Left lung (tissue), 10 donors: ENCODE measurements around the gene ACTA2. TPM values are rescaled to one million over a fixed set of nuclear protein-coding genes. Genes with fewer than 3 reads are reported as not detected.
A peak's percentile ranks its signal among the peaks of the same experiment; 100 is the strongest.

Experiments
- ATAC-seq: fragments of 200-7000 bp; cut with Tn5 transposase; one replicate; pipeline ENCODE4 v1.9.1; 2020; ENCODE audit warnings: moderate library complexity
- DNase-seq, 4 donors: peaks; one replicate each; pipeline ENCODE4 v3.0.0-alpha.2; 2013 to 2020
- H3K27ac ChIP-seq, 2 donors: fragments of 200-600 bp; sonication (generic) in 1 of 2; one replicate each; pipeline versions ENCODE4 v1.5.0 to v1.8.0; 2020 to 2021
- H3K27me3 ChIP-seq, 2 donors: fragments of 200-600 bp; sonication (generic) in 1 of 2; one replicate each; pipeline versions ENCODE4 v1.5.0 to v1.8.0; 2020 to 2021
- H3K36me3 ChIP-seq, 2 donors: fragments of 200-600 bp; sonication (generic) in 1 of 2; one replicate each; pipeline versions ENCODE4 v1.5.0 to v1.8.0; 2020 to 2021
- H3K4me1 ChIP-seq, 2 donors: fragments of 200-600 bp; one replicate each; pipeline ENCODE4 v1.8.0; 2021
- H3K4me3 ChIP-seq, 2 donors: fragments of 200-600 bp; sonication (generic) in 1 of 2; one replicate each; pipeline versions ENCODE4 v1.5.0 to v1.8.0; 2020 to 2021; ENCODE audit warnings: mild to moderate bottlenecking in 1 of 2
- H3K9me3 ChIP-seq, 2 donors: fragments of 200-600 bp; sonication (generic) in 1 of 2; one replicate each; pipeline versions ENCODE4 v1.5.0 to v1.8.0; 2020 to 2021
- intact Hi-C, 2 donors: fragments of 100-400 bp; cut with DNase I; formaldehyde crosslinking; loops; one replicate each; pipeline versions ENCODE4 v1.11.2 to v1.14.2; 2022
- polyA plus RNA-seq, 6 donors: library from polyadenylated mRNA; unstranded; fragments of 120-200 nt; gene quantifications; one replicate each; pipeline ENCODE4 v1.2.1, GENCODE V29; 2013; ENCODE audit not compliant: insufficient read length in 6 of 6
- total RNA-seq, 2 donors: library from RNA; stranded (reverse); fragmentation: NEBNext Ultra II Directional; extraction: Animal tissue kit (Norgen Biotek cat#: 25700); gene quantifications; one replicate each; pipeline ENCODE4 v1.2.1, GENCODE V29; 2021
- TF ChIP-seq, protein P1 (sequence below), 2 donors: fragments of 200-600 bp; sonication (generic) in 1 of 2; IDR thresholded peaks; one replicate each; pipeline versions ENCODE4 v1.5.0 to v1.8.0; 2021; ENCODE audit warnings: antibody characterized with exemption in 2 of 2
- donor health status: DM: no; HTN: yes; CAD: no.
- donor health status: DM: no; HTN: no; CAD: no.

ACTA2 gene
- total and polyA plus RNA-seq, 8 donors: 415 to 612 (median 495) TPM

DNA sequence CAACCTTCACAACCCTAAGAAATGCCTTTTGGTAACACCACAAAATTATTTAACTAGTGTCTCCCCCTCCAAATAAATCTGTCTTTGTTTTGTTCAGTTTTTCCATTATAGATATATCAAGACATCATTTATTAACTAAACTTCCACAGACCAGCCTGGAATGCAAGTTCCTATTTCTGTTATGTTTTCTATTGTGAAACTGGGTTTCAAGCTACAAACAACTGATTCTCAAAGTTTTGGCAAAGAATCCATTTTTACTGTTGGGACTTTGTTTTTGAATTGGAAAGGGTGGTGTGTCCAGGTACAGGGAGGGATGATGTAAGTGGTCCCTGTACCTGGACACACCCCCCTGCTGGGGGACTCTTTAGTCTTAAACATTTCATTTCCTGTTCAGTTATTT lies 36.3 kb downstream of the ACTA2 start:
- Histone ChIP-seq H3K27me3 (no peaks in the 10 kb centered on the region), H3K4me1 (no peaks in the 10 kb centered on the region), H3K9me3 (no peaks in the 10 kb centered on the region), H3K27ac (no peak overlapping the region), H3K4me3 (no peak overlapping the region), H3K36me3 (no peaks in the 10 kb centered on the region)
- DNase-seq (no peak), ATAC-seq (no peak)
- intact Hi-C loops: no loop called here
- TF ChIP-seq, protein P1, sequence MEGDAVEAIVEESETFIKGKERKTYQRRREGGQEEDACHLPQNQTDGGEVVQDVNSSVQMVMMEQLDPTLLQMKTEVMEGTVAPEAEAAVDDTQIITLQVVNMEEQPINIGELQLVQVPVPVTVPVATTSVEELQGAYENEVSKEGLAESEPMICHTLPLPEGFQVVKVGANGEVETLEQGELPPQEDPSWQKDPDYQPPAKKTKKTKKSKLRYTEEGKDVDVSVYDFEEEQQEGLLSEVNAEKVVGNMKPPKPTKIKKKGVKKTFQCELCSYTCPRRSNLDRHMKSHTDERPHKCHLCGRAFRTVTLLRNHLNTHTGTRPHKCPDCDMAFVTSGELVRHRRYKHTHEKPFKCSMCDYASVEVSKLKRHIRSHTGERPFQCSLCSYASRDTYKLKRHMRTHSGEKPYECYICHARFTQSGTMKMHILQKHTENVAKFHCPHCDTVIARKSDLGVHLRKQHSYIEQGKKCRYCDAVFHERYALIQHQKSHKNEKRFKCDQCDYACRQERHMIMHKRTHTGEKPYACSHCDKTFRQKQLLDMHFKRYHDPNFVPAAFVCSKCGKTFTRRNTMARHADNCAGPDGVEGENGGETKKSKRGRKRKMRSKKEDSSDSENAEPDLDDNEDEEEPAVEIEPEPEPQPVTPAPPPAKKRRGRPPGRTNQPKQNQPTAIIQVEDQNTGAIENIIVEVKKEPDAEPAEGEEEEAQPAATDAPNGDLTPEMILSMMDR (IDR thresholded peaks at IDR 0.05): no peak

DNA sequence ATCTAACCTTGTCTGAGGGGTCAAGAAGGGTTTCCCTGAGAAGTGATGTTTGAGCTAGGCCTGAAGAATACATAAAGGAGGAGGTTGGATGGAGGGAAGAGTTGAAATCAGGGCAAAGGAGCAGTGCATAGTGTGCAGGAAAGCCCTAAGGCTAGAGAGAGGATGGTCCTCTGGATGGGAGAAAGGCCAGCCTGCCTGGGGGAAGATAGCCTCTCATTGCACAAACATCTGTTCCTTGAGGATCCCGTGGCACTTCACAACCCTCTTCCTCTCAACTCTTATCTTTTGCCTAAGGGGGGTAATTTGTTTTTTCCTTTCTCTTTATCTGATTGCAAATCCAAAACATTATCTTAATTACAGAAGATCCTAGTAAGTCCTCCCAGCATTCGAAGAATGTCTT lies 36.8 kb downstream of the ACTA2 start:
- ATAC-seq (no peak), DNase-seq (no peak)
- no peaks in the 10 kb centered on the region for H3K9me3 ChIP-seq
- no peaks in the 10 kb centered on the region for H3K4me1 ChIP-seq
- no peak overlapping the region for H3K27ac ChIP-seq
- intact Hi-C loops: no loop called here
- TF ChIP-seq, protein P1 (IDR thresholded peaks at IDR 0.05): no peak
- H3K4me3 ChIP-seq: no peak overlapping the region
- no peaks in the 10 kb centered on the region for H3K27me3 ChIP-seq
- H3K36me3 ChIP-seq: no peaks in the 10 kb centered on the region

DNA sequence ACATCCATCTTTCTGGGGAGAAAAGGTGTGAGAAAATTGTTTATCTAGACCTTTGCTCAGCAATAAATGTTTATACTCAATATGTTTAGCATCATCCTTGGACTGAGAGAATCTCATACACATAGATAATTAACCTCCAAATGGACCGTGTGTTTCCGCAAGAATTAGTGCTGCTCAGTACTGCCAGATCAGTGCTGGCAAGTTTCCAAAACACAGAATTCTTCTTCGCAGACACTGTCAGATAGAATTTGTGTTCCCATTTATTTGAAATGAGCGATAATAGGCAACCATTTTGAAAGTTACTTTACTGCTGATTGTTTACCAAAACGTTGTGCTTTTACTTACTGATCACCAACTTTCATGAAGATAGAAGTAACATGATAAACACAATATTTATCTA lies 38.8 kb downstream of the ACTA2 start:
- Histone ChIP-seq H3K9me3 (no peaks in the 10 kb centered on the region), H3K36me3 (no peaks in the 10 kb centered on the region), H3K4me1 (no peaks in the 10 kb centered on the region), H3K4me3 (no peak overlapping the region), H3K27ac (no peak overlapping the region), H3K27me3 (no peaks in the 10 kb centered on the region)
- TF ChIP-seq, protein P1 (IDR thresholded peaks at IDR 0.05): no peak
- DNase-seq (no peak), ATAC-seq (no peak)
- intact Hi-C loops: no loop called here

DNA sequence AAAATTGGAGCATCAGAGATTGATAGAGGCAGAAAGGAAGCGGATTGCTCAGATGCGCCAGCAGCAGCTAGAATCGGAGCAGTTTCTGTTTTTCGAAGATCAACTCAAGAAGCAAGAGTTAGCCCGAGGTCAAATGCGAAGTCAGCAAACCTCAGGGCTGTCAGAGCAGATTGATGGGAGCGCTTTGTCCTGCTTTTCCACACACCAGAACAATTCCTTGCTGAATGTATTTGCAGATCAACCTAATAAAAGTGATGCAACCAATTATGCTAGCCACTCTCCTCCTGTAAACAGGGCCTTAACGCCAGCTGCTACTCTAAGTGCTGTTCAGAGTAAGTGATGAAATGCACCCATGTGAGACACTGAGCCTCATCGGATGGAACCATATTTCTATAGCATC lies 39.4 kb downstream of the ACTA2 start:
- no peaks in the 10 kb centered on the region for H3K4me1 ChIP-seq
- H3K36me3 ChIP-seq: no peaks in the 10 kb centered on the region
- ATAC-seq (peak; percentile 34), DNase-seq (no peak)
- intact Hi-C loops: no loop called here
- no peaks in the 10 kb centered on the region for H3K27me3 ChIP-seq
- no peaks in the 10 kb centered on the region for H3K9me3 ChIP-seq
- H3K4me3 ChIP-seq: no peak overlapping the region
- TF ChIP-seq, protein P1 (IDR thresholded peaks at IDR 0.05): no peak
- peak overlapping the region in 1 of 2 donors; percentile 53 for H3K27ac ChIP-seq

DNA sequence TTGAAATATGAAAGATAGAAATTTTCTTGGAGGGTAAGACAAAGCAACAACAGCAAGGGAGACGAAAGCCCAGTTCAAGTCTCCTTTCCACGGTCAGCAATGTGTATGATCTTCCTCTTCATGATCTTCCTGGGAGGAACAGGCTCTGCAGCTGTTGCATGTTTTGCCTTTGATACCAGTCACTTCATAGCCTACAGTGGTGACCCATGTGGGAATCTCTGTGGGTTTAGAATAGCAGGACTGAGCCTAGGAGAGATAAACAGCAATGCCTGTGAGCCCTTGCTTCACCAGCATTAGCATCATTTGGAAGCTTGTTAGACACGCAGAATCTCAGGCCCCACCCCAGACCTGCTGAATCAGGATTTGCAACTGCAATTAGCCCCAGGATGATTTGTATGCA lies 40.7 kb downstream of the ACTA2 start:
- DNase-seq: no peak
- intact Hi-C loops: no loop called here
- Histone ChIP-seq H3K27ac (no peak overlapping the region), H3K36me3 (peaks cover 0 to under 1% of the 10 kb centered on the region in 2 donors), H3K4me1 (no peaks in the 10 kb centered on the region), H3K9me3 (no peaks in the 10 kb centered on the region), H3K27me3 (no peaks in the 10 kb centered on the region), H3K4me3 (no peak overlapping the region)
- ATAC-seq: no peak
- TF ChIP-seq, protein P1 (IDR thresholded peaks at IDR 0.05): no peak
